NCI-H1417 treated with DMSO at 0.1 percent for 48 hours (cell line): ENCODE results near the gene HSPA4L.

ENCODE experiments used
- DNase-seq: peaks from one replicate; lab custom pipeline; 2025; lab: John Stamatoyannopoulos, UW

The HSPA4L gene

GRCh38 chr4:127782275-127783025 is at the start of gene HSPA4L:
HSPA4L (plus strand) TSS chr4:127782322; CDS start chr4:127782551, 229 bp downstream.
- DNase-seq, result peak; percentile 49

GRCh38 chr4:127732623-127733328 is 49.3 kb upstream of the HSPA4L start:
- DNase-seq, result peak; percentile 8

GRCh38 chr4:127734976-127735375 is 47.1 kb upstream of the HSPA4L start:
- no peak for DNase-seq

- DNase-seq, result no peak
Observed at GRCh38 chr4:127737295-127737694, 44.8 kb upstream of the HSPA4L start.

GRCh38 chr4:127741247-127741646 is 40.9 kb upstream of the HSPA4L start:
- DNase-seq, result no peak

- DNase-seq, result no peak
Observed at GRCh38 chr4:127747883-127748282, 34.2 kb upstream of the HSPA4L start.

GRCh38 chr4:127748957-127749356 is 33.2 kb upstream of the HSPA4L start:
- DNase-seq, result no peak

GRCh38 chr4:127756906-127757305 is 25.2 kb upstream of the HSPA4L start:
- no peak for DNase-seq

- DNase-seq, result no peak
Observed at GRCh38 chr4:127759228-127759820, 22.8 kb upstream of the HSPA4L start.

- DNase-seq, result no peak
Observed at GRCh38 chr4:127759893-127760292, 22.2 kb upstream of the HSPA4L start.

GRCh38 chr4:127771535-127772275 is 10.4 kb upstream of the HSPA4L start:
- DNase-seq, result no peak

GRCh38 chr4:127772769-127773671 is 9.1 kb upstream of the HSPA4L start:
- DNase-seq, result no peak

GRCh38 chr4:127775843-127776242 is 6.3 kb upstream of the HSPA4L start:
- no peak for DNase-seq

GRCh38 chr4:127776620-127777019 is 5.5 kb upstream of the HSPA4L start:
- no peak for DNase-seq

- no peak for DNase-seq
Observed at GRCh38 chr4:127777487-127777886, 4.6 kb upstream of the HSPA4L start.

- DNase-seq, result no peak
Observed at GRCh38 chr4:127778102-127778501, 4.0 kb upstream of the HSPA4L start.

- DNase-seq, result no peak
Observed at GRCh38 chr4:127780598-127780997, 1.5 kb upstream of the HSPA4L start.

- DNase-seq, result no peak
Observed at GRCh38 chr4:127781300-127782024, 660 bp upstream of the HSPA4L start.

GRCh38 chr4:127782025-127782274 is 172 bp upstream of the HSPA4L start:
- no peak for DNase-seq

- no peak for DNase-seq
Observed at GRCh38 chr4:127783026-127783769, 1.1 kb downstream of the HSPA4L start.
